ENCODE data around the gene PCSK5. TPM values are rescaled to one million over a fixed set of nuclear protein-coding genes. Genes with fewer than 3 reads are reported as not detected.

Gene PCSK5
- total RNA-seq, 1 donor from 2014 or later: 8.9 TPM

GRCh38 chr9:76161106-76161505 lies 270.6 kb downstream of the PCSK5 start:
- no peaks in the 10 kb centered on the region for H3K27me3 Mint-ChIP-seq (ENCODE audit: low read depth)
- H3K36me3 Mint-ChIP-seq (ENCODE audit: low read depth): peaks cover 4% of the 10 kb centered on the region
- H3K4me1 Mint-ChIP-seq (ENCODE audit: low read depth): peaks cover 32% of the 10 kb centered on the region
- no peak for DNase-seq (ENCODE audit: low spot score)
- no peak for TF ChIP-seq CTCF (IDR thresholded peaks at IDR 0.05)
- peak overlapping the region; percentile 28 for H3K27ac Mint-ChIP-seq (ENCODE audit: unreplicated experiment)
- no peak overlapping the region for H3K4me3 Mint-ChIP-seq (ENCODE audit: unreplicated experiment)
- no peaks in the 10 kb centered on the region for H3K9me3 Mint-ChIP-seq (ENCODE audit: low read depth)

- Mint-ChIP-seq H3K36me3 (ENCODE audit: low read depth) (peaks cover 7% of the 10 kb centered on the region), H3K4me1 (ENCODE audit: low read depth) (peaks cover 32% of the 10 kb centered on the region), H3K27me3 (ENCODE audit: low read depth) (no peaks in the 10 kb centered on the region), H3K9me3 (ENCODE audit: low read depth) (no peaks in the 10 kb centered on the region), H3K27ac (ENCODE audit: unreplicated experiment) (peak overlapping the region; percentile 28), H3K4me3 (ENCODE audit: unreplicated experiment) (no peak overlapping the region)
- no peak for DNase-seq (ENCODE audit: low spot score)
- TF ChIP-seq CTCF (IDR thresholded peaks at IDR 0.05): no peak
Observed at GRCh38 chr9:76161541-76161940, 271.1 kb downstream of the PCSK5 start.

GRCh38 chr9:76162086-76162730 lies 271.7 kb downstream of the PCSK5 start:
- no peak for TF ChIP-seq CTCF (IDR thresholded peaks at IDR 0.05)
- H3K4me3 Mint-ChIP-seq (ENCODE audit: unreplicated experiment): no peak overlapping the region
- H3K27me3 Mint-ChIP-seq (ENCODE audit: low read depth): no peaks in the 10 kb centered on the region
- H3K36me3 Mint-ChIP-seq (ENCODE audit: low read depth): peaks cover 8% of the 10 kb centered on the region
- H3K4me1 Mint-ChIP-seq (ENCODE audit: low read depth): peaks cover 32% of the 10 kb centered on the region
- H3K9me3 Mint-ChIP-seq (ENCODE audit: low read depth): no peaks in the 10 kb centered on the region
- peak overlapping the region; percentile 75 for H3K27ac Mint-ChIP-seq (ENCODE audit: unreplicated experiment)
- DNase-seq (ENCODE audit: low spot score): no peak

- no peak for TF ChIP-seq CTCF (IDR thresholded peaks at IDR 0.05)
- Mint-ChIP-seq H3K4me1 (ENCODE audit: low read depth) (peaks cover 32% of the 10 kb centered on the region), H3K36me3 (ENCODE audit: low read depth) (peaks cover 7% of the 10 kb centered on the region), H3K27ac (ENCODE audit: unreplicated experiment) (peak overlapping the region; percentile 62), H3K4me3 (ENCODE audit: unreplicated experiment) (no peak overlapping the region), H3K27me3 (ENCODE audit: low read depth) (no peaks in the 10 kb centered on the region), H3K9me3 (ENCODE audit: low read depth) (no peaks in the 10 kb centered on the region)
- DNase-seq (ENCODE audit: low spot score): no peak
Observed at GRCh38 chr9:76162751-76163500, 272.5 kb downstream of the PCSK5 start.

GRCh38 chr9:76166526-76166925 lies 276.1 kb downstream of the PCSK5 start:
- no peak for TF ChIP-seq CTCF (IDR thresholded peaks at IDR 0.05)
- Mint-ChIP-seq H3K27me3 (ENCODE audit: low read depth) (no peaks in the 10 kb centered on the region), H3K27ac (ENCODE audit: unreplicated experiment) (no peak overlapping the region), H3K36me3 (ENCODE audit: low read depth) (peaks cover 8% of the 10 kb centered on the region), H3K4me3 (ENCODE audit: unreplicated experiment) (no peak overlapping the region), H3K9me3 (ENCODE audit: low read depth) (no peaks in the 10 kb centered on the region), H3K4me1 (ENCODE audit: low read depth) (peaks cover 23% of the 10 kb centered on the region)
- DNase-seq (ENCODE audit: low spot score): no peak
